Neuron (in vitro differentiated cells): ENCODE measurements around the gene HPS5.

Experiments
- H2AFZ ChIP-seq: one replicate; pipeline ENCODE4 v1.6.1; 2013; ENCODE audit warnings: low read depth, mild to moderate bottlenecking, inconsistent platforms, low read length, moderate library complexity
- H3K27me3 ChIP-seq: one replicate; pipeline ENCODE4 v1.6.1; 2013; ENCODE audit warnings: low read length; ENCODE audit not compliant: insufficient read depth
- H3K36me3 ChIP-seq: one replicate; pipeline ENCODE4 v1.6.1; 2013; ENCODE audit warnings: low read length; ENCODE audit not compliant: insufficient read depth
- H3K4me1 ChIP-seq: one replicate; pipeline ENCODE4 v1.6.1; 2013; ENCODE audit warnings: low read length; ENCODE audit not compliant: insufficient read depth
- H3K4me3 ChIP-seq: 2 replicates; pipeline ENCODE4 v1.5.1; 2013; ENCODE audit warnings: mild to moderate bottlenecking, low read length, moderate library complexity
- H3K9me3 ChIP-seq: one replicate; pipeline ENCODE4 v1.6.1; 2013; ENCODE audit warnings: low read length

HPS5 gene

GRCh38 chr11:18233912-18234311 lies 88.0 kb downstream of the HPS5 start:
- Histone ChIP-seq H2AFZ (no peak overlapping the region), H3K36me3 (no peaks in the 10 kb centered on the region), H3K4me3 (no peak overlapping the region), H3K27me3 (peaks cover 6% of the 10 kb centered on the region), H3K4me1 (no peaks in the 10 kb centered on the region), H3K9me3 (no peaks in the 10 kb centered on the region)

- H3K27me3 ChIP-seq = peaks cover 4% of the 10 kb centered on the region
- no peaks in the 10 kb centered on the region for H3K9me3 ChIP-seq
- H3K36me3 ChIP-seq = no peaks in the 10 kb centered on the region
- H3K4me3 ChIP-seq = no peak overlapping the region
- no peak overlapping the region for H2AFZ ChIP-seq
- H3K4me1 ChIP-seq = no peaks in the 10 kb centered on the region
Observed at GRCh38 chr11:18230859-18231258, 91.1 kb downstream of the HPS5 start.

GRCh38 chr11:18229501-18229900 lies 92.4 kb downstream of the HPS5 start:
- H3K9me3 ChIP-seq = no peaks in the 10 kb centered on the region
- H2AFZ ChIP-seq = no peak overlapping the region
- peaks cover 4% of the 10 kb centered on the region for H3K27me3 ChIP-seq
- H3K4me3 ChIP-seq = no peak overlapping the region
- no peaks in the 10 kb centered on the region for H3K4me1 ChIP-seq
- H3K36me3 ChIP-seq = no peaks in the 10 kb centered on the region
